Measurements from ENCODE around the gene WWP2.
"Not testable (repeated sequence)": the region's sequence is repeated elsewhere in the genome, so short reads cannot be mapped to it uniquely, and the experiment has no call there.

WWP2 gene

DNA sequence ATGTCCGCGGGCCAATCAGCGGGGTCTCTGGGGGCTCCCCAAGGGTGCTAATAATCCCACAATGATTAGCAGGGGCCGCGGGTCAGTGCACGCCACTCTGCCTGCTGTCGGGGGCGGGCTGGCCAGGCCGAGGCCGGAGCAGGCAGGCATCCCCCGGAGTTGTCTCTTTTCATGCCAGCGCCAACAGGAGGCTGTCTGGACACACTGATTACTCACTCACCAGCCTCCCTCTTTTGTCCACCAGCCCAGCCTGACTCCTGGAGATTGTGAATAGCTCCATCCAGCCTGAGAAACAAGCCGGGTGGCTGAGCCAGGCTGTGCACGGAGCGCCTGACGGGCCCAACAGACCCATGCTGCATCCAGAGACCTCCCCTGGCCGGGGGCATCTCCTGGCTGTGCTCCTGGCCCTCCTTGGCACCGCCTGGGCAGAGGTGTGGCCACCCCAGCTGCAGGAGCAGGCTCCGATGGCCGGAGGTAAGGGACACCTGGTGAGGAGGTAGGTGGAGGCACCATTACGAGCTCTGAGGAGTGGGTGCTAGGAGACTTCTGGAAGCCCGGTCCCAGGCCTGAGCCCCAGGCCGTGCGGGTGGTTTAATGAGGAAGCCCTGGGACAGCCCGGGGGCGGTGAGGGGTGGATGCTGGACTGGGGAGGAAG, 189.0 kb downstream of the WWP2 start, which contains the start of gene CLEC18A:
Gene CLEC18A (plus strand): TSS at position 318 of the 655 bp plus-strand sequence. CDS start 33 bp downstream, at position 351.
- DNase-seq: not testable (repeated sequence)

- DNase-seq: not testable (repeated sequence)
Measured at GRCh38 chr16:69951672-69952031, 189.5 kb downstream of the WWP2 start.

- DNase-seq: not testable (repeated sequence)
Measured at GRCh38 chr16:69952116-69952515, 190.0 kb downstream of the WWP2 start.

GRCh38 chr16:69952572-69953355, 190.6 kb downstream of the WWP2 start:
- DNase-seq: not testable (repeated sequence)

- not testable (repeated sequence) for DNase-seq
Measured at GRCh38 chr16:69954241-69954640, 192.1 kb downstream of the WWP2 start.

DNA sequence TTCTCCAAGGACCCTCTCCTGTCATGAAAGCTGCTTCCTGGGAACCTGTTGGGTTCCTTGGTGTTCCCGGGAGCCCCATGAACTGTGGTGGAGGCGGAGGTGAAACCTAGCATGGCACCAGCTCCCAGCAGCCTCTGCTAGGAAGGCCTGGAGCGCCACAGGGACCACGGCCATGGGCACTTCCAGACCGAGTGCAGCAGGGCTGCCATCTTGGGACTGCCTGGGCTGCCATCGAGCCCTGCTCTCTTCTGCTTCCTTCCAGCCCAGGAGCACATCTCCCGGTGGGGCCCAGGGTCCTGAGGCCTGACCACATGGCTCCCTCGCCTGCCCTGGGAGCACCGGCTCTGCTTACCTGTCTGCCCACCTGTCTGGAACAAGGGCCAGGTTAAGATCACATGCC, 201.2 kb downstream of the WWP2 start:
- DNase-seq: not testable (repeated sequence)

GRCh38 chr16:69964960-69965660, 203.0 kb downstream of the WWP2 start:
- not testable (repeated sequence) for DNase-seq

DNA sequence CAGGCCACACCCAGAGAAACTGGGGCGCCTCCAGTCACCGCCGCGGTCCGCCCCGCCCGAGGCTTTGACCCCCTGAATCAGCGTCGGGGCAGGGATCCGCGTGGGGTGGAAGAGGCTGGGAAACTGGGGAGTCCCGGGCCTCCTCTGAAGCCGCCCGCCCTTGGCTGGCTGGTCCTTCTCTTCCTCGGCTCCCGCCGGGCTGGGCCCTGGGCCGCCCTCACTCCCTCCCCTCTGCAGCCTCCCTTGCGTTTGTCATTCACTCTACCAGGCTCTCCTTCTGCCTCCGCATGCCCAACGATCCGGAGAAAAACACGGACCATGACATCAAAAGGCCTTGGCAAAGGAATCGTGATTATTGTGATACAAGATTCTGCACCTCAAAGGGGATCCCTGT, 203.5 kb downstream of the WWP2 start:
- not testable (repeated sequence) for DNase-seq

DNA sequence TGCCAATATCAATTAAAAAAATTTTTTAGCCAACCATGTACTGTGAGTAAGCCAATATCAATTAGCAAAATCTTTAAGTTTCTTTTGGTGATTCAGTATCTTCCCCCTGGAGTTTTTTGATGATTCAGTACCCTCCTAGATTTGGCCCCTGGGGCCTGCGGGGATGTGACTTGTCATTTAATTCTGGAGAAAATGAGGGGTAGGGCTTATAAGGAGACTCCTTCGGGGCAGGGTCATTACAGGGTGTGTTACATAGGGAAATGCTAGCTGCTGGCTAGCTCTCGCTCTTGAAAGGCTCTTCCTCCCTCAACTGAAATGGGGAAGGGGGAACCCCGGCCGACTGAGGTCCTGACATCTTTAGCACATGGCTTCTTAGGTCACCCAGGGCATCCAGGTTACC, 205.6 kb downstream of the WWP2 start:
- not testable (repeated sequence) for DNase-seq

GRCh38 chr16:69968125-69968524, 206.0 kb downstream of the WWP2 start:
- DNase-seq: not testable (repeated sequence)

DNA sequence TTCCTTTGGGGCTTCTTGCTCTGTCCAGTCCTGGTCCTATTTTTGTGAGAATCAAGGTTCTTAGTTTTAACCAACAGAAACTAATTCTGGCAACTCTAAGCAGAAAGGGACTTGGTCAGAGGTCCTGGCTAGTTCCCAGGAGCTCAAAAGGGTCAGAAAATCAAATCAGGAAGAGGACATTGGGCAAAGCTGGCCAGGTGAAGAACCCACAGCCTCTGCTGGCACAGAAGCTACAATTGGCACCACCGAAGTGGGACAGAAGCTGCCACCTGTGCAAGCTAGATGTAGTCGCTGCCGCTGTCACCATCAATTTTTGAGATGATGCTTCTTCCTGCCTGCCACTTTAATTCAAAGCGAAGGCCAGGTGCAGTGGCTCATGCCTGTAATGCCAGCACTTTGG, 207.5 kb downstream of the WWP2 start:
- not testable (repeated sequence) for DNase-seq

DNA sequence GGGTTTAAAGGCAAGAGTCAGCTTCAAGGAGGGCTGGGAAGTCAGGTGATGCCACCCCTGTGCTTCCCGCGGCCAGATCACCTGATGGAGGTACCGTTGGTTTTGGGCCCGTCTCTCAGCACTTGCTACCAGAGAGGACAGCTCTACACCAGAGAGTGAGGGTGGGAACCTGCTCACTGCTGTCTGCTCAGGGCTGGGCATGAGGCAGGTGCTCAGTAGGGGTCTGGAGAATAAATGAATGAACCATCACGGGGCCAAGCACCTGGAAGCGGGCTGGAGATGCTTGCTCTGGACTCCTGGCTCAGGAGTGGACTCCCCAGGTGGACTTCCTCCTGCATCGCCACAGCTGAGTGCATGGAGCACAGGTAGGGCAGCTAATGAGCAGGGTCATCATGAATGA, 210.0 kb downstream of the WWP2 start:
- not testable (repeated sequence) for DNase-seq

- DNase-seq: not testable (repeated sequence)
Measured at GRCh38 chr16:69972935-69973334, 210.8 kb downstream of the WWP2 start.

DNA sequence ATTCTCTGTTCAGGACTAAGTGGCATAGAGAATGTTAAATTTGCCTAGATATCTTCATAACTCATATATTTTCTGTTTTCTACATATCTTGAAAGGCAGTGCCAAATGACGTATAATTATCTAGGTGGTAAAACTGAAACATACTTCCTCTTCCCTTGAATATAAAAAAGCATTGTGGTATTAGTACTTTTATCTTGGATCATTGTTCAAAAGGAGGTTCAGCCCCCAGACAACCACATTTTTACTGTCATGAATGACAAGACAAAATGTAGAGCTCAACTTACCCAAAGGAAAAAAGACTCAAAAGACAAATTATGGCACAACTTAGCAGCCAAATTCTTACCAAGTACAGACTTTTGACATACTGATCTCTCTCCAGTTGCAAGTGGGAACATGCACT, 223.1 kb downstream of the WWP2 start:
- not testable (repeated sequence) for DNase-seq

All from NCI-H774 (cell line).